HG03108 (cell line): ENCODE results near the gene PIP5K1B.

Experiments used
- ATAC-seq: cut with Tn5 transposase; IDR thresholded peaks from one replicate; pipeline ENCODE4 v1.9.1; 2021; ENCODE audit warnings: moderate library complexity; ENCODE audit not compliant: unreplicated experiment

PIP5K1B gene

DNA sequence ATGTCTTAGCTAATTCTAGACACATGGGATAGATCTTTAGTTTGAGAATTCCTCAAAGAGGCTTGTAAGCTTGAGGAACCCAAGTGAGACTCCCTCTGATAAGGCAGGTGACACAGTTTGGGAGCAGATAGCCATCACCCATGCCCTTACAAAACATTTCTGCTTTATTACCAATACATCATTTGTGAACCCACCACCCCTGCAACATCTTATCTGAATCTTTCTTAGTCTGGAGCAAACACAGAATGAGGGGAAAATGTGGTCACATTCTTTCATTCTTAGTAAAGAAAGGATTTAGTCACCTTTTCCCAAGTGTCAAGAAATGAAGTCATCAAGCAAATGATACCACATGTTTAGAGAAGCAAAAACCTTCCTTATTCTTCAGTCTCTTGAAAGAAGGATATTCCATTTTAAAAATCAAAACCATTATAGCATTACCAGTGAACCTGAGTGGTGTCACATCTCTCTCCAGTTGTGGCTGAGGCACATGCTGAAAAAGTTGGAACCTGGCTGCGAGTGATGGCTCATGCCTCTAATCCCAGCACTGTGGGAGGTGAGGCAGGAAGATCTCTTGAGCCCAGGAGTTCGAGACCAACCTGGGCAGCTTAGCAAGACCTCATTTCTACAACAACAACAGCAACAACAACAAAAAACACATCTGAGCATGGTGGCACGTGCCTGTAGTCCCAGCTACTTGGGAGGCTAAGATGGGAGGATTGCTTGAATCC is 243.0 kb downstream of the PIP5K1B start:
- ATAC-seq: no peak

DNA sequence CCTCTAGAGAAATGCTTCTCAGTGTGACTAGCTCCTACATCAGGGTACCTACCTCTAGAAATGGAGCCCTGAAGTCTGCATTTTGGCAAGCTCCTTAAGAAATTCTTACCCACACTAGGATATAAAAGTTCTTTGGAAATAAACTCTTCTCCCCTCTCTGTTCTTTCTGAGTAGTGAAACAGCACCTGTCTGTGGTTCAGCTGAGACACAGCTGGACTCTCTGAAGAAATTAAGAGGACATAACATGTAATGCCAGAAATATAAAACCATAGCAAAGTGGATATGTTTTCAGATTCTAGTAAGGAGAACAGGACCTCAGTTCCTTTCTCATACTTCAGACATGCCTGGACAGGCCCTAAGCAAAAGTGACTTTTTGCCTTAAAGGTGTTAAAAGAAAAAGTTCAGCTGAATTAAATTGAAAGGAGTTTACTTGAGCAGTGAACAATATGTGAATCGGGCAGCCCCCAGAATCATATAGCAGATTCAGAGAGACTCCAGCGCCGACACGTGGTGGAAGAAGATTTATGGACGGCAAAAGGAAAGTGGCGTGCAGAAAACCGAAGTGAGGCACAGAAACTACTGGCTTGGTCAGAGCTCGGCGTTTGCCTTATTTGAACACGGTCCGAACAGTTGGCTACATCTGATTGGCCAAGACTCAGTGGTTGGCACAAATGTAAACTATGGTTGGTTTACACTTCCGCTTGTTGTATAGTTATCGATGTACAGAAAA is 244.4 kb downstream of the PIP5K1B start:
- ATAC-seq: no peak

DNA sequence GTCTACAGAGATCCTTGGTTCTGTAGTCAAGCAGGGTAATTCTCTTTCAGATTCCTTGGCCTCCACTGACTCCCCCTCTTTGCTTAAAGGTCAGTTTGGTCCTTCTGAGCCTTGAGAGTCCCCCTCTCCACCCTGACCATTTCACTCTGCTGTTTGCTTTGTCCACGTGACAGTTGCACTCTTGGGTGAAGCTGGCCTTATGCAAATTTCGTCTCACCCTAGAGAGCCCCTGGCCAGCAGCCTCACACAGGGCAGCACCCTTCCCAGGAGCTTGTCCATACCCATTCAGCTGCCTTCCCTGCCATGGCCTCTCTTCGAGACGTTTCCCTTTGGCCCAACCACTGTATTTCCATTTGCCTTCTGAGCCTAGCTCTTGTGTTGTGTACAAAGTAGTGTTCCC is 245.1 kb downstream of the PIP5K1B start:
- no peak for ATAC-seq

DNA sequence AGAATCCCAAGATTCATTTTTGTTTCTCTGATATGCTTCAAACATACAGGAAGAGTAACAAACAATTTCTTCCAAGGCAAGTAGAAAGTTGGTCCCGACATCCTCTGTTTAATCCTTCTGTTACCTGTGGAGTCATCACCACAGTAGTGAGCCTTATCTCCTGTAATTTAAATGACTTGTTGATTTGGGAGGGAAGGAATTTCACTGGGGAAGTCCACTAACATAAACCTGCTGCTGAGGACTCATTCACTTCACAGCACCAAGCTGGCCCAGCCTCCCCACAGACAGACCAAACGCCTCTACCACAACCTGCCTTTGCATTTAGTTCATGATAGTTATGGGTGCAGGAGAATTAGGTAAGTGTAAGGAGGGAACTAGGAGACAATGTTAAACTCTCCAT is 245.6 kb downstream of the PIP5K1B start:
- no peak for ATAC-seq

DNA sequence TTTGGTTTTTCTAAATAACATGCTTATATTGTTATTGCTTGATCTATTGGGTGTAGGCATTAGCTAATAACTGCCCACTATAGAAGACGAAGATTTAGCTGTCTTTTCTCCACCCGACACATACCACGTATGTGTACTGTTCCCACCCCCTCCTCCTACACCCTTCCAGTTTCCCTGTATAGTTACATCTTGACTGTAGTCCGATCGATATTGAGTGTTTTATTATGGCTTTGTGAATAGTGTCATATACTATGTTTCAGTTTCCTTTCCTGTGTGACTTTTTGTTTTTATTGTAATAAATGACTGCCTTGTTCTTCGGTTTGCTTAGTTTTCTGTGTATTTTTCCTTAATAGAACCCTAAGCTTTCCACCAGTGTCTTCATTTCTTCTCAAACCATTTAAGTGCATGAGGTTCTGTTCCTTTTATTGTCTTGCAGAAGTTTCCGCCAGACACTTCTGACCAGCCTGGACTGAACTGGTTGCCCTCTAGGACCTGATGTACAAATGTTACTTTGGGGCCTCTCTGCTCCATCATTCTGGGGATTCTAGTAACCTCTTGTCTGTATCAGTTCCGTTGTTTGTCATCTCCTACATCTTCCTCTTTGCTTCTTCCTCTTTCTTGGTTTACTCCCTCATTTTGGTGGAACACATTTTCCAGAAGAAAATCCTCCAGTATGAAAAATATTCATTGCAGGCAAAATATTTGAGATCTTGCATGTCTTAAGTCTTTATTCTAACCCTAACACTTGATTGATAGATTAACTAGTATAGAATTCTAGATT is 247.0 kb downstream of the PIP5K1B start:
- ATAC-seq: peak; percentile 41

DNA sequence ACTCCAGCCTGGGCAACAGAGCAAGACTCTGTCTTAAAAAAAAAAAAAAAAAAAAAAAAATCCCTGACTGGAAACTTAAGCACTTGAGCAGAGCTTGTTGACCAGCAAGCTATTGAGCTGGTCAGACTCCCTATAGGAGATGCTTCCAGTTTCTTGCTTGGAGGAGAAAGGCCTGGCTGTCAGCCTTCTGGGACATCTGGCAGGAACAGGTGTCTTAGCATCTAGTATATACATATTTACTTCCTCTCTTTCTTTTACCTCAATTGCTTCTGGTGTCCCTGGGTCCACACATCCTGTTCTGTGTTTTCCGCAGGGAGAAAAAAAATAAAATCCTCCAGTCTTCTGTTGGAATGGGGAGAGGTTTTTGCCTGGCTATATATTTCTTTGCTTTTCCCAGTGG is 248.7 kb downstream of the PIP5K1B start:
- ATAC-seq: no peak

DNA sequence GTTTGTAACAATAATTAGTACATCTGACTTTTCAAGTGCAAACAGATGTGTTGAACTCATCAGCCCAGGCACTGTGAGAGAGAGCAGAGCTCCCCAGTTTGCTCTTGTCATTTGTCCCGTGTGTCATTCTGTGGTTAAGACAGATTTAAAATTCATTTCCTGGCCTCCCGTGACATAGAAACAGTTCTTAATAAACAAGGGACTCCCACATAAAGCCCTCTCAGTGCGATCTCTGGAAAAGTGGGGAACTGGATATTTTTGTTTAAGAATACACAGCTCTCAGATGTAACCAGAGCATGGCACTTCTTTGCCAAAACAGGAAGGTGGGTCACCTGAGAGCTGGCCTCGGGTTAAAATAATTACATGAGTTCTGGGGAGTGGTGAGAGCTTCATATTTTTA is 250.3 kb downstream of the PIP5K1B start:
- no peak for ATAC-seq

DNA sequence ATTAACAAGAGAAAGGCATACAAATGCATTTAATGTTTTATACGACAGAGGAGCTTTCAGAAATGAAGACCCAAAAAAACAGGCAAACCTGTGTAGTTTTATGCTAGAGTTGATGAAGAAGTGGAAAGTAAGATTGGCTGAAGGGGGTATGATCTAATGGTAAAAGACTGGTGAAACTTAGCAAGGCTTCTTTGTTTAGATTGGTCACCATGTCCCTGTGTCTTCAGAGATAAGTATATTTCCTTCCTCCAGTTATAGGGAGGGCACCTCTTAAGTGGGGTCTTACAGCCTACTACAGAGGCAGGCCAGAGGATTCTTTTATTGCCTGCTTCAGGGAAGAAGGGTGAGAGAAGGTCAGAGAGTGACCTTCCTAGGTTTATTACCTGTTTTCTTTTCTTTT is 252.4 kb downstream of the PIP5K1B start:
- ATAC-seq: no peak

DNA sequence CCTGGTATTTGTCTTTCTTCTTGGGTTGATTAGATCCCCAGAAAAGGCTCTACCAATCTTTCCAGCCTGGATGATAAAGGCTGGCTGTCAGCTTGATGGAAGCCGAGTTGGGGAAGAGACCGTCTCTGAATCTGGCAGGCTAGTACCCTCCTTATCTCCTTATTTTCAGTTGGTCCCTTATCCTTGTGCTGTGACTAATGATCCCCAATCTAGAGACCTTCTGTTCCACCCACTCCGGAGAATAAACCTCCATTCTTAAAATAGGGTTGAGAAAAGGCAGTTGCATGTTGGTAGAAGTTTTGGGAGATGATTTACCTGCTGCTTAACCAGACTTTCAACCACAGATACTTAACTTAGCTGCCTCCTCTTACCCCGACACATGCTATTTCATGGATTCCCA is 256.5 kb downstream of the PIP5K1B start:
- ATAC-seq: no peak

DNA sequence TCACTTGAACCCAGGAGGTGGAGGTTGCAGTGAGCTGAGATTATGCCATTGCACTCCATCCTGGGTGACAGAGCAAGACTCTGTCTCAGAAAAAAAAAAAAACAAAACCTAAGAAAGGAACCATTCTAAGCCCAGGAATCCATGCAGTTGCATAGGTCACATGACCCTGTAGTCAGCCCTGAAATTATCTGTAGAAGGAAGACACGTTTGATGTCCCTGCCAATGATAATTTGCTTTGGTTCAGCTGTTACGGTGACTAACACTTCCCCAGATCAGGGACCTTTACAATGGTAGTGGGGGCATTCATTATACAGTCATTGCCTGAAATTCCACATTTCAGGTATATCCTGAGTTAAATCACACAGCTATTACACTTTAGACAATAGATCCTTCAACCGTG is 258.4 kb downstream of the PIP5K1B start:
- ATAC-seq: no peak

DNA sequence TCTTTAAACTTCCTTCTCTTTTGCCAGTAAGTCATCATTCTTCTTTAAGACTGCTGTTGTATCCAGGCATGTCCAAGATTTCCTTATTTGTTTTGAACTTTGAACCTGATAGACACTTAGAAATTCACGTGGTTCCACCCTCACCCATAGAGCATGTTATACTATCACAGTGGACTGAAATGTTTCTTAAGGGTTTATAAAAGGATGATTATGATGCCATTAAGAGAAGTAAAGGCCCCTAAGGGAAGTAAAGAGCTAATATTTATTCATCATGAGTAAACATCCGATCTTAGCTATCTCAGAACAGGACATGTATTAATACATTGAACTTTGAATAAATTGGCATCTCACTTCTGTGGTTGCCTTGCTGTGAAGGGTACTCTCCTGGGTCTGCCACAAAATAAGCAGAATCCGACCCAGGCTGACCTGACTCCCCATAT is 259.1 kb downstream of the PIP5K1B start:
- no peak for ATAC-seq

DNA sequence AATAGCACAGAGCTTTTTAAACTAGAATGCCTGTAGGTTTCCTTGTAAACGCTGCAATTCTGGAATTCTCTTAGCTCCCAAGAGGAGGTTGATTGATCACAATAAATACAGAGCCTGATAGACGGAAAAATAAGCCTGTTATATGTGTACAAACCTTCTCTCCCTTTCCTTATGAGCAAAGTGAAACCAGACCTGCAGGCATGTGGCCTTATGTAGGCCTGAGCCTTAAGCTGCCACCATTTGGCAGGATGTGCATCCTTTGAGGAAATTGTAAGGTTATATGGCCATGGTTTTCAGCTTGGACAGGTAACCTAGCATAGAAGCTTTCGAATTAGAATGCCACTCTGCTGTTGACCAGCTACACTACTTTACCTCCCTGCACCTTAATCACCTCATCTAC is 259.7 kb downstream of the PIP5K1B start:
- no peak for ATAC-seq

DNA sequence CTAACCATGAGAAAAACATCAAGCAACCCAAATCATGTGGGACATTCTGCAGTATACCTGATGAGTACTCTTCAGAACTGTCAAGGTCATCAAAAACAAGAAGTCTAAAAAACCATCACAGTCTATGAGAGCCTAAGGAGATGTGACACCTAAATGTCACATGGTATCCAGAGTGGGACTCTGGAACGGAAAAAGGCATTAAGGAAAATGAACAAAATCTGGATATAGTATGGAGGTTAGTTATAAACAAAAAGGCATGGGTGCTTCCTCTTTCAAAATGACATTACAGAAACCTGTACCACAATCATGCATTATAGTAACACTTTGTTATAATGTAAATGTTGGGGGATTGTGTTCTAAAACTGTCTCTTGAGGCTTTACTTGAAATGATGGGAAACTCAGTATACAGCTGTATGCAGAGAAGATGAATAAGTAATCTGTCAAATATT is 261.5 kb downstream of the PIP5K1B start:
- ATAC-seq: peak; percentile 79

DNA sequence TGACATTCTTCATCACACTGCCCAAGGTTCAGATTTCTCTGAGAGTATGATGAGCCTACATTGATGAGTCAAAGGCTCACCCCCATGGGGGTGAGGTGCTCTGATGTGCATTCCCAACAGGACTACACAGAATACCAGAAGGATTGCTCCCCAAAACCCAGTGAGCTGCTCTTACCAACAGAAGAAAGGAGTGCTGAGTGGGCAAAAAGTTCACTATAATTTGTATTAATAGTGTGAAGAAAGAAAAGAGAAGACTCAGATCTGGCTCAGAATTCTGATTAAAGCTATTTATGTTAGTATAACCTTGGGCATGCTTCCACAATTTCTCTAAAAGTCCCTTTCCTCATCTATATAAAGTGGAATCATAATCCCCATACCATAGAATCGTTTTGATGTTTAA is 262.8 kb downstream of the PIP5K1B start:
- no peak for ATAC-seq

DNA sequence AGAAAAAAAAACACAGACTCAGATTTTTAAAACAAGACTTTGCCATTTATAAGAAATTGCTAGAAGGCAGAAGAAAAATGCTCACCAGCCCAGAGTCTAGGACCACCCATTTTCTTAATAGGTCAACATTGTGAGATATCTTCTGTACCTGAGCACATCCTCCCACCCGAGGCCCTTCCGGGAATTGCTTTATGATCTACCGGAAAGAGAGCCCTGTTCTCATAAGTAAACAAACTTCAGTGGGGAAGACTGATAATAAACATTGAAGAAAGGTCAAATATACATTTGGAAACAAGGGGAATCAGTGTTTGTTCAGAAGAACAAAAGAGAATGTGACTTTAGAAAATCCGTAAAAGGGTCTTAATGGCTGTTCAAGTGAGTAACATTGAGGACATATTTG is 264.5 kb downstream of the PIP5K1B start:
- no peak for ATAC-seq

DNA sequence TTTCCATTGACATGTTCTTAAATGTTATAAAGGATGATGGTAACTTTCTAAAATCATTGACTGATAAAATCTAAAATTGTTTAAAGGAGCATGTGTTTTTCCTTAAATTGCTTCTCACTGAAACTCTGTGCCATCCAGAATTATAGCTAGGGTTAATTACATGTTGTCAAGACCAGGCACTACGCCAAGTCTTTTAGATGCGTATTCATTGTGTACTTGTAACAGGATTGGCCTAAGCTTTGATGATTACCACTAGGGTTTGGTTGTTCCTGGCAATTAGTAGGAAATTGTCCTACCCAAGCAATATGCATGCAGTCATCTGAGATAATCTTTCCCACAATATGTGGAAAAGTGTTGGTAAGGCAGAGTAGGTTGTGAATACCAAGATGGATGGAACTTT is 265.1 kb downstream of the PIP5K1B start:
- ATAC-seq: no peak

DNA sequence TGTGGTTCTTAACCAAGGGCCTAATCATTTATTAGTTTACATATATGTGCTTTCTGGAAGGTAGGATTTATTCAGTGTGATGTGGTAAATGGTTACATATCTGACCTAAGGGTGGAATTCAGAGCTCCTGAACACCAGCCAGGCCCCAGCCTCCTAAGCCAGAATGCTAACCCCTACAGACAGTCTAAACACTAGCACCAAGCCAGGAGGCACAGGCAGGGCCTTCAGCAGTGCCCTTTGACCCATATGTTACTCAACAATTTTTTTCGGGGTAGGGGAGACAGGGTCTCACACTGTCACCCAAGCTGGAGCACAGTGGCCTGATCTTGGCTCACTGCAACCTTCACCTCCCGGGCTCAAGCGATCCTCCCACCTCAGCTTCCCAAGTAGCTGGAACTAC is 268.6 kb downstream of the PIP5K1B start:
- ATAC-seq: no peak

DNA sequence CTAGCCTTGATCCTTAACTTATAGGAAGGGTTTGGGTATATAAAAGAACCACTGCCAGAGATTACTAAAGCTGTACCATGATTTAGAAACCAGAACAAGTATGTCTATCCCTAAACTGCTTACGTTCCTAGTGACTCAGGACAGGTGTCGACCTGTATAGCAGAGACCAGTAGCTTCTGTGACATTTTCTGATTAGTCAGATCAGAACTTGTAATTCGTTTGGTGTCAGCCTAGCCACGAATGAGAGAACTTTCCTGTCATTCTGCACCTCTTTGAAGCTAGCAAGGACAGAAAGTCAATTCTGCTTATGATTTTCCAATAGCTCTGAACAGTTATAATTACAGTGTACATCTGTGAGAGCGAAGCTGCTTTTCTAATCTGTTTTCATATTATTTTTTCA is 269.4 kb downstream of the PIP5K1B start:
- peak; percentile 89 for ATAC-seq

DNA sequence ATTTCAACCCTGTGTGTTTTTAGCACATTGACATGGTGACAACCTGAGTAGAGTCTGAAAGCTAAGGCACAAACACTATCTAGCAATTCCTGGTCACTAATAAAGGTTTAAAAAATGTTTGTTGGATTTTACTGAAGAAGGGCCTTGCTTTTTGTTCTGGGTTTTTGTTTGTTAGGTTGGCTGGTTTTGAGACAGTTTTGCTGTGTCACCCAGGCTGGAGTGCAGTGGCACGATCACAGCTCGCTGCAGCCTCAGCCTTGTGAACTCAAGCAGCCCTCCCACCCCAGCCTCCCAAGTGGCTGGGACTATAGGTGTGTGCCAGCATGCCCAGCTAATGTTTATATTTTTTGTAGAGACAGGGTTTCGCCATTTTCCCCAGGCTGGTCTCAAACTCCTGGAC is 269.9 kb downstream of the PIP5K1B start:
- no peak for ATAC-seq

DNA sequence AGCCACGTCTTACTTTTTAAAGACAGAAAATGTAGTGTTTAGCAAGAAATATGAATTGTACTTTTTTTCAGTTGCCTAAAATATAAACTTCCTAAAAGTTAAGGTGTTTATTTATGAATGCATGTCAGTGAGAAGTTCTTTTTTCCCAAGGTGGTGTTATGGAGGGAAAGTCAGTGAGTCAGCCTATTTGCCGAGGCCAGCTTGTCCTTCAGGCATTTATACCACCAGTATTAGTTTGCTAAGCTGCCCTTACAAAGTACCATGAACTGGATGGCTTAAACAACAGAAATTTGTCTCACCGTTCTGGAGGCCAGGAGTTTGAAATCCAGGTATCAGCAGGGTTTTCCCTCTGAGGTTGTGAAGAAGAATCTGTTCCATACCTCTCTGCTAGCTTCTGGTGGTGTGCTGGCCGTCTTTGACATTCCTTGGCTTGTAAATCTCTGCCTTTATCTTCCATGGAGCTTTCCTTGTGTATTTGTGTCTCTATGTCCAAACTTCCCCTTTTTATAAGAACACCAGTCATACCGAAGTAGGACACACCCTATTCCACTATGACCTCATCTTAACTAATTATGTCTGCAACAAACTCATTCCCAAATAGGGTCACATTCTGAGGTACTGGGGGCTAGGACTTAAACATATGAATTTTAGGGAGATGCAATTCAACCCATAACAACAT is 270.5 kb downstream of the PIP5K1B start:
- no peak for ATAC-seq

DNA sequence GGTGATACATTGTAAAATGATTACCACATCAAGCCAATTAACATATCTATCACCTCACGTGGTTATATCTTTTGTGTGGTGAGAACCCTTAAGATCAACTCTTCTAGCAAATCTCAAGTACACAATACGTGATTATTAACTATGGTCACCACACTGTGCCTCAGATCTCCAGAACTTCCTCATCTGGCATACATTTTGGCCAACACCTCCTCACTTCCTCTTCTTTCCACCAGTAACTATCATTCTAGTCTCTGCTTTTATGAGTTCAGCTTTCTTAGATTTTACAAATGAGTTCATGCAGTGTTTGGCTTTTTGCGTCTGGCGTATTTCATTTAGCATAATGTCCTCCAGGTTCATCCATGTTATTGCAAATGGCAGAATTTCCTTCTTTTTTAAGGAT is 273.0 kb downstream of the PIP5K1B start:
- ATAC-seq: no peak
